WTC11 (cell line): ENCODE results near the gene RUNX1. TPM values are rescaled to one million over a fixed set of nuclear protein-coding genes. Genes with fewer than 3 reads are reported as not detected.

Experiments
- ATAC-seq: fragments of 200-7000 bp; cut with Tn5 transposase; 2 replicates; pipeline ENCODE4 v1.10.0; 2021; ENCODE audit warnings: mild to moderate bottlenecking, moderate library complexity
- CTCF ChIA-PET: fragments of 300-600 bp; sonication (Branson Sonifier 250); formaldehyde crosslinking; loops from one replicate; lab custom pipeline; 2021; ENCODE audit warnings: antibody characterized with exemption; lab: Charles Lee
- POLR2A ChIA-PET: fragments of 350-600 bp; sonication (Branson Sonifier 250); formaldehyde crosslinking; loops from one replicate; lab custom pipeline; 2021; ENCODE audit warnings: antibody characterized with exemption; lab: Charles Lee
- DNase-seq: peaks from one replicate; pipeline ENCODE4 v3.0.0; 2021; ENCODE audit warnings: low spot score
- H3K27ac Mint-ChIP-seq: 2 replicates; pipeline ENCODE4 v1.8.0; 2021; ENCODE audit warnings: mixed read lengths
- H3K27me3 Mint-ChIP-seq: 2 replicates; pipeline ENCODE4 v1.8.0; 2021; ENCODE audit warnings: low read depth, mild to moderate bottlenecking, moderate library complexity, mixed read lengths
- H3K36me3 Mint-ChIP-seq: 2 replicates; pipeline ENCODE4 v1.8.0; 2021; ENCODE audit warnings: mixed read lengths
- H3K4me1 Mint-ChIP-seq: 2 replicates; pipeline ENCODE4 v1.8.0; 2022; ENCODE audit warnings: mixed read lengths
- H3K4me3 Mint-ChIP-seq: 2 replicates; pipeline ENCODE4 v1.8.0; 2021; ENCODE audit warnings: mild to moderate bottlenecking, moderate library complexity, mixed read lengths
- H3K9me3 Mint-ChIP-seq: 2 replicates; pipeline ENCODE4 v1.8.0; 2021; ENCODE audit warnings: mixed read lengths
- ATF1 ChIP-seq: sonication (generic); formaldehyde crosslinking; IDR thresholded peaks from 2 replicates; pipeline ENCODE4 v1.8.1; 2023; ENCODE audit warnings: mild to moderate bottlenecking, moderate library complexity, missing genetic modification reagents
- CBFB ChIP-seq: sonication (generic); formaldehyde crosslinking; IDR thresholded peaks from 2 replicates; pipeline ENCODE4 v1.8.1; 2022; ENCODE audit warnings: mild to moderate bottlenecking, low read depth, missing genetic modification reagents
- CREB1 ChIP-seq: sonication (generic); formaldehyde crosslinking; IDR thresholded peaks from 2 replicates; pipeline ENCODE4 v1.8.0; 2023; ENCODE audit warnings: mild to moderate bottlenecking, missing genetic modification reagents
- CREM ChIP-seq: sonication (generic); formaldehyde crosslinking; IDR thresholded peaks from 2 replicates; pipeline ENCODE4 v1.8.1; 2022; ENCODE audit warnings: mild to moderate bottlenecking, missing genetic modification reagents, moderate library complexity
- ESRRA ChIP-seq: sonication (generic); formaldehyde crosslinking; IDR thresholded peaks from 2 replicates; pipeline ENCODE4 v1.8.1; 2022; ENCODE audit warnings: mild to moderate bottlenecking, missing genetic modification reagents, borderline replicate concordance
- FOXP1 ChIP-seq: sonication (generic); formaldehyde crosslinking; IDR thresholded peaks from 2 replicates; pipeline ENCODE4 v1.8.0; 2022; ENCODE audit warnings: missing genetic modification reagents, mild to moderate bottlenecking, moderate library complexity, borderline replicate concordance
- GTF2I ChIP-seq: fragments of 250-450 bp; sonication (Bioruptor Pico); conservative IDR thresholded peaks from 2 replicates; pipeline ENCODE4 v1.4.0; 2021; ENCODE audit warnings: mild to moderate bottlenecking
- IRF2 ChIP-seq: sonication (generic); formaldehyde crosslinking; IDR thresholded peaks from 2 replicates; pipeline ENCODE4 v1.8.0; 2022; ENCODE audit warnings: low read depth, missing genetic modification reagents, borderline replicate concordance
- JAZF1 ChIP-seq: fragments of 250-450 bp; sonication (Bioruptor Pico); IDR thresholded peaks from 2 replicates; pipeline ENCODE4 v1.9.0; 2021; ENCODE audit warnings: moderate library complexity, mild to moderate bottlenecking, inconsistent platforms
- NFYB ChIP-seq: sonication (generic); formaldehyde crosslinking; conservative IDR thresholded peaks from 2 replicates; pipeline ENCODE4 v1.8.0; 2022; ENCODE audit warnings: low read depth, missing genetic modification reagents
- RELA ChIP-seq: sonication (generic); formaldehyde crosslinking; IDR thresholded peaks from 2 replicates; pipeline ENCODE4 v1.8.1; 2022; ENCODE audit warnings: missing genetic modification reagents, mild to moderate bottlenecking, borderline replicate concordance
- SOX15 ChIP-seq: fragments of 250-450 bp; sonication (Bioruptor Pico); IDR thresholded peaks from 2 replicates; pipeline ENCODE4 v1.9.0; 2021; ENCODE audit warnings: mild to moderate bottlenecking
- ZNF138 ChIP-seq: sonication (generic); formaldehyde crosslinking; conservative IDR thresholded peaks from 2 replicates; pipeline ENCODE4 v1.8.1; 2022; ENCODE audit warnings: mild to moderate bottlenecking, moderate library complexity, missing genetic modification reagents
- ZNF317 ChIP-seq: sonication (generic); formaldehyde crosslinking; IDR thresholded peaks from 2 replicates; pipeline ENCODE4 v1.8.1; 2023; ENCODE audit warnings: low read depth, mild to moderate bottlenecking, moderate library complexity, missing genetic modification reagents, borderline replicate concordance
- ZNF416 ChIP-seq: fragments of 250-450 bp; sonication (Bioruptor Pico); IDR thresholded peaks from 2 replicates; pipeline ENCODE4 v1.9.0; 2021; ENCODE audit warnings: mild to moderate bottlenecking, inconsistent platforms
- total RNA-seq: library from RNA; stranded (reverse); gene quantifications from 3 replicates; pipeline ENCODE4 v1.2.3, GENCODE V29; 2021
- TF ChIP-seq, protein P1 (sequence below): sonication (generic); formaldehyde crosslinking; IDR thresholded peaks from 2 replicates; pipeline ENCODE4 v1.8.0; 2022; ENCODE audit warnings: mild to moderate bottlenecking, missing genetic modification reagents
- TF ChIP-seq, protein P2 (sequence below): fragments of 250-450 bp; sonication (Bioruptor Pico); conservative IDR thresholded peaks from 2 replicates; pipeline ENCODE4 v1.9.0; 2021; ENCODE audit warnings: mild to moderate bottlenecking
- TF ChIP-seq, protein P3 (sequence below): sonication (generic); formaldehyde crosslinking; IDR thresholded peaks from 2 replicates; pipeline ENCODE4 v1.8.1; 2023; ENCODE audit warnings: mild to moderate bottlenecking, missing genetic modification reagents, moderate library complexity
- TF ChIP-seq, protein P4 (sequence below): sonication (generic); formaldehyde crosslinking; IDR thresholded peaks from 2 replicates; pipeline ENCODE4 v1.8.0; 2022; ENCODE audit warnings: missing genetic modification reagents
- TF ChIP-seq, protein P5 (sequence below): fragments of 250-450 bp; sonication (Bioruptor Pico); IDR thresholded peaks from 2 replicates; pipeline ENCODE4 v2.1.2; 2022; ENCODE audit warnings: mild to moderate bottlenecking, moderate library complexity
- TF ChIP-seq, protein P6 (sequence below): sonication (generic); formaldehyde crosslinking; IDR thresholded peaks from 2 replicates; pipeline ENCODE4 v1.8.1; 2022; ENCODE audit warnings: mild to moderate bottlenecking, missing genetic modification reagents, moderate library complexity, borderline replicate concordance
- TF ChIP-seq, protein P7 (sequence below): sonication (generic); formaldehyde crosslinking; IDR thresholded peaks from 2 replicates; pipeline ENCODE4 v1.8.0; 2023; ENCODE audit warnings: missing genetic modification reagents

RUNX1 gene
- total RNA-seq, 1 experiment from 2014 or later = 2.2 TPM

DNA sequence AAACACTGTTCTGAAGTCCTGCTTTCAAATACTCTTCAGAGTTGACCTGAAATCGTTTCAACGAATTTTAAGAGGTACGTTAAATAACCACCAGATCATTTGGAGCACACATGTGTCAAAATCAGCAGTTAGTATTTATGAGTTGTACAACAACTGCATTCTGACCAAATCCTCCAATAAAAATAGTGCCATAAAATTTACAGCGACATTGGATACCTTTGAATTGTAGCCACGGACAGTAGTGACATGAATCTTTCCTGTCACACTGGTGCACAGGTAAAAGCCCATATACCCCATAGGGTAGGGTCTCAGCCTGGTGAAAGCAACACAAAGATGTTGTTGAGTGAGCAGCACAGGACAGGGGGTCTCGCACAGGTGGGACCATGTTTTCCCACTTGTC, 258.8 kb downstream of the RUNX1 start:
- no peak for ATAC-seq
- TF ChIP-seq, protein P1, sequence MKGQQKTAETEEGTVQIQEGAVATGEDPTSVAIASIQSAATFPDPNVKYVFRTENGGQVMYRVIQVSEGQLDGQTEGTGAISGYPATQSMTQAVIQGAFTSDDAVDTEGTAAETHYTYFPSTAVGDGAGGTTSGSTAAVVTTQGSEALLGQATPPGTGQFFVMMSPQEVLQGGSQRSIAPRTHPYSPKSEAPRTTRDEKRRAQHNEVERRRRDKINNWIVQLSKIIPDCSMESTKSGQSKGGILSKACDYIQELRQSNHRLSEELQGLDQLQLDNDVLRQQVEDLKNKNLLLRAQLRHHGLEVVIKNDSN (CRISPR knock-in tag) = no peak
- TF ChIP-seq, protein P2, sequence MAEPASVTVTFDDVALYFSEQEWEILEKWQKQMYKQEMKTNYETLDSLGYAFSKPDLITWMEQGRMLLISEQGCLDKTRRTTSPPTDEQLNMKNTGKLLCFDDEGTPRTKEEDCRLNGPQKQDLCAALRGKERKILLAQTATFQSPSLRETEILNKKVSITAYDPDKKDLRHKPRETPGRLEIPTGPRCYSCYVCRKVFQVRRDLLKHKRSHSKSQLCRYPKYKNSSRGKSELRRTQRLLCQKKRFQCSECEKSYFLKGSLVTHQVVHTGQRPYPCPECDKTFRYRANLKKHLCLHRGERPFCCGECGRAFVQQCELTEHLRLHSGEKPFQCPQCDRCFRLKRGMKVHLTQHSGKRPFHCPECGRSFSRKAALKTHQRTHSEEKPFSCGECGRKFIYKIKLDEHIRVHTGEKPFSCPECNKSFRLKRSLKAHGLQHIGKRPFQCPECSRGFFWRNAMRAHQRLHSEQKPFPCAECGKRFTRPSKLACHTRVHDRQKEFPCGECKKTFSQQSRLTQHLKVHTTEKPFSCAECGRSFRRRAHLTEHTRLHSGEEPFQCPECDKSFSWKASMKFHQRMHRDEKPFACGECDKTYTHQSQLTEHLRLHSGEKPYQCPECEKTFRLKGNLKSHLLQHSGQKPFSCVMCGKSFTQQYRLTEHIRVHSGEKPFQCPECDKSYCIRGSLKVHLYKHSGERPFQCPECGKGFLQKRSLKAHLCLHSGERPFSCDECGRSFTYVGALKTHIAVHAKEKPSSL (CRISPR knock-in tag) = no peak
- TF ChIP-seq JAZF1 (CRISPR knock-in tag) = no peak
- TF ChIP-seq, protein P3, sequence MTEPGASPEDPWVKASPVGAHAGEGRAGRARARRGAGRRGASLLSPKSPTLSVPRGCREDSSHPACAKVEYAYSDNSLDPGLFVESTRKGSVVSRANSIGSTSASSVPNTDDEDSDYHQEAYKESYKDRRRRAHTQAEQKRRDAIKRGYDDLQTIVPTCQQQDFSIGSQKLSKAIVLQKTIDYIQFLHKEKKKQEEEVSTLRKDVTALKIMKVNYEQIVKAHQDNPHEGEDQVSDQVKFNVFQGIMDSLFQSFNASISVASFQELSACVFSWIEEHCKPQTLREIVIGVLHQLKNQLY = no peak
- no peak for TF ChIP-seq NFYB
- TF ChIP-seq ZNF317 (CRISPR knock-in tag) = no peak
- no peak for TF ChIP-seq CREB1 (CRISPR knock-in tag)
- no peak for TF ChIP-seq ZNF138 (CRISPR knock-in tag)
- no peak for TF ChIP-seq ESRRA (CRISPR knock-in tag)
- TF ChIP-seq, protein P4, sequence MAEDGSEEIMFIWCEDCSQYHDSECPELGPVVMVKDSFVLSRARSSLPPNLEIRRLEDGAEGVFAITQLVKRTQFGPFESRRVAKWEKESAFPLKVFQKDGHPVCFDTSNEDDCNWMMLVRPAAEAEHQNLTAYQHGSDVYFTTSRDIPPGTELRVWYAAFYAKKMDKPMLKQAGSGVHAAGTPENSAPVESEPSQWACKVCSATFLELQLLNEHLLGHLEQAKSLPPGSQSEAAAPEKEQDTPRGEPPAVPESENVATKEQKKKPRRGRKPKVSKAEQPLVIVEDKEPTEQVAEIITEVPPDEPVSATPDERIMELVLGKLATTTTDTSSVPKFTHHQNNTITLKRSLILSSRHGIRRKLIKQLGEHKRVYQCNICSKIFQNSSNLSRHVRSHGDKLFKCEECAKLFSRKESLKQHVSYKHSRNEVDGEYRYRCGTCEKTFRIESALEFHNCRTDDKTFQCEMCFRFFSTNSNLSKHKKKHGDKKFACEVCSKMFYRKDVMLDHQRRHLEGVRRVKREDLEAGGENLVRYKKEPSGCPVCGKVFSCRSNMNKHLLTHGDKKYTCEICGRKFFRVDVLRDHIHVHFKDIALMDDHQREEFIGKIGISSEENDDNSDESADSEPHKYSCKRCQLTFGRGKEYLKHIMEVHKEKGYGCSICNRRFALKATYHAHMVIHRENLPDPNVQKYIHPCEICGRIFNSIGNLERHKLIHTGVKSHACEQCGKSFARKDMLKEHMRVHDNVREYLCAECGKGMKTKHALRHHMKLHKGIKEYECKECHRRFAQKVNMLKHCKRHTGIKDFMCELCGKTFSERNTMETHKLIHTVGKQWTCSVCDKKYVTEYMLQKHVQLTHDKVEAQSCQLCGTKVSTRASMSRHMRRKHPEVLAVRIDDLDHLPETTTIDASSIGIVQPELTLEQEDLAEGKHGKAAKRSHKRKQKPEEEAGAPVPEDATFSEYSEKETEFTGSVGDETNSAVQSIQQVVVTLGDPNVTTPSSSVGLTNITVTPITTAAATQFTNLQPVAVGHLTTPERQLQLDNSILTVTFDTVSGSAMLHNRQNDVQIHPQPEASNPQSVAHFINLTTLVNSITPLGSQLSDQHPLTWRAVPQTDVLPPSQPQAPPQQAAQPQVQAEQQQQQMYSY (CRISPR knock-in tag) = no peak
- no peak for TF ChIP-seq ATF1
- TF ChIP-seq FOXP1 (CRISPR knock-in tag) = no peak
- no peak for TF ChIP-seq IRF2 (CRISPR knock-in tag)
- no peak for TF ChIP-seq ZNF416 (CRISPR knock-in tag)
- no peak for TF ChIP-seq CBFB (CRISPR knock-in tag)
- Mint-ChIP-seq H3K27ac (no peak overlapping the region), H3K36me3 (no peaks in the 10 kb centered on the region), H3K9me3 (no peaks in the 10 kb centered on the region), H3K4me1 (peaks cover 6% of the 10 kb centered on the region; the same call in 1 of the 2 replicates), H3K4me3 (no peak overlapping the region), H3K27me3 (peaks cover 3% of the 10 kb centered on the region; the same call in 1 of the 2 replicates)
- ChIA-PET POLR2A (no interaction called here), CTCF (no interaction called here)
- no peak for DNase-seq

DNA sequence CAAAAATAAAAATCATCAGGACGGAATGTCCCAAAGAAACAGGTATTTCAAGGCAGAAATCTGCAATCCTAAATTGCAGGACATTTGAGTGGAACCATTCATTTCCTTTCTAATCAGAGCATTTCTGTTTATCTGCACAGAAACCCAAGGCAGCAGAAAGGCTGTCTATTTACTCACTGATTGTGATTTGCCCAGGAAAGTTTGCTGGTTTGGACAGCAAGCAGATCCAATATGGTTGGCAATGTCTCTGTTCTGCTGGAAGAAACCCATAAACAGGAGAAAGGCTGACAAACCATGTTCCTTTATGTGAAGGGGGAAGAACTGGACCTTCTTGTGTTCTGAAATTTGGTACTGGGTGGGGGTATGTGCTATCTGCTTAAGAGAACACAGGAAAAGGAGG, 260.2 kb downstream of the RUNX1 start:
- Mint-ChIP-seq H3K4me1 (peaks cover 6% of the 10 kb centered on the region; the same call in 1 of the 2 replicates), H3K9me3 (no peaks in the 10 kb centered on the region), H3K36me3 (no peaks in the 10 kb centered on the region), H3K27ac (no peak overlapping the region), H3K27me3 (peaks cover 3% of the 10 kb centered on the region; the same call in 1 of the 2 replicates), H3K4me3 (no peak overlapping the region)
- CTCF ChIA-PET = no interaction called here
- ATAC-seq (no peak), DNase-seq (no peak)
- POLR2A ChIA-PET = no interaction called here
- TF ChIP-seq GTF2I (no peak), CREM (no peak), SOX15 (CRISPR knock-in tag) (no peak), RELA (CRISPR knock-in tag) (no peak)
- TF ChIP-seq, protein P5, sequence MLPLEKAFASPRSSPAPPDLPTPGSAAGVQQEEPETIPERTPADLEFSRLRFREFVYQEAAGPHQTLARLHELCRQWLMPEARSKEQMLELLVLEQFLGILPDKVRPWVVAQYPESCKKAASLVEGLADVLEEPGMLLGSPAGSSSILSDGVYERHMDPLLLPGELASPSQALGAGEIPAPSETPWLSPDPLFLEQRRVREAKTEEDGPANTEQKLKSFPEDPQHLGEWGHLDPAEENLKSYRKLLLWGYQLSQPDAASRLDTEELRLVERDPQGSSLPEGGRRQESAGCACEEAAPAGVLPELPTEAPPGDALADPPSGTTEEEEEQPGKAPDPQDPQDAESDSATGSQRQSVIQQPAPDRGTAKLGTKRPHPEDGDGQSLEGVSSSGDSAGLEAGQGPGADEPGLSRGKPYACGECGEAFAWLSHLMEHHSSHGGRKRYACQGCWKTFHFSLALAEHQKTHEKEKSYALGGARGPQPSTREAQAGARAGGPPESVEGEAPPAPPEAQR = no peak
- TF ChIP-seq, protein P4 (CRISPR knock-in tag) = no peak
- TF ChIP-seq, protein P6, sequence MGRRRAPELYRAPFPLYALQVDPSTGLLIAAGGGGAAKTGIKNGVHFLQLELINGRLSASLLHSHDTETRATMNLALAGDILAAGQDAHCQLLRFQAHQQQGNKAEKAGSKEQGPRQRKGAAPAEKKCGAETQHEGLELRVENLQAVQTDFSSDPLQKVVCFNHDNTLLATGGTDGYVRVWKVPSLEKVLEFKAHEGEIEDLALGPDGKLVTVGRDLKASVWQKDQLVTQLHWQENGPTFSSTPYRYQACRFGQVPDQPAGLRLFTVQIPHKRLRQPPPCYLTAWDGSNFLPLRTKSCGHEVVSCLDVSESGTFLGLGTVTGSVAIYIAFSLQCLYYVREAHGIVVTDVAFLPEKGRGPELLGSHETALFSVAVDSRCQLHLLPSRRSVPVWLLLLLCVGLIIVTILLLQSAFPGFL (CRISPR knock-in tag) = no peak
- TF ChIP-seq, protein P7, sequence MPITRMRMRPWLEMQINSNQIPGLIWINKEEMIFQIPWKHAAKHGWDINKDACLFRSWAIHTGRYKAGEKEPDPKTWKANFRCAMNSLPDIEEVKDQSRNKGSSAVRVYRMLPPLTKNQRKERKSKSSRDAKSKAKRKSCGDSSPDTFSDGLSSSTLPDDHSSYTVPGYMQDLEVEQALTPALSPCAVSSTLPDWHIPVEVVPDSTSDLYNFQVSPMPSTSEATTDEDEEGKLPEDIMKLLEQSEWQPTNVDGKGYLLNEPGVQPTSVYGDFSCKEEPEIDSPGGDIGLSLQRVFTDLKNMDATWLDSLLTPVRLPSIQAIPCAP = no peak
